Measurements from ENCODE around the gene WDFY4. TPM values are rescaled to one million over a fixed set of nuclear protein-coding genes. Genes with fewer than 3 reads are reported as not detected.

Gene WDFY4
- total and polyA plus RNA-seq, 11 donors = 0.46 to 19.8 (median 1.0) TPM

DNA sequence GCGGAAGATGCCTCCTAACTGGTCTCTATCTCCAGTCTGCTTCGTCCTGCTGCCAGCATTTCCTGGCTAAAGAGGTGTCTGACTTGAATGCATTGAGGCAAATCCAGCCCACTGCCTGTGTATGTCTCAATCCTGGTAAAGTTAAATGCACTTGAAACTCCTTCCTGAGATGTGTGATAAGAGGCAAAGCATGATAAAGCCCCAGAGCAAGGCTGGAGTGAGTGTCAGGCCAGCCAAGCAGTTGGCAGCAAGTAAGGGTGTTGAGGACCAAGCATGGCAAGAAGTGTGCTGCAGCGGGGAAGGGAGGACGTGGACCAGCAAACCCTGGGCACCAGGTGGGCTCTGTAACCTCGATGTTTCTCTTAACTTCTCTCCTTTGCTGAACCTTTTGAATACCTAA is 225.9 kb downstream of the WDFY4 start:
- 58 to 77% (median 65%) methylated on average over 5 of the region's 5 CpGs for WGBS, 4 donors

DNA sequence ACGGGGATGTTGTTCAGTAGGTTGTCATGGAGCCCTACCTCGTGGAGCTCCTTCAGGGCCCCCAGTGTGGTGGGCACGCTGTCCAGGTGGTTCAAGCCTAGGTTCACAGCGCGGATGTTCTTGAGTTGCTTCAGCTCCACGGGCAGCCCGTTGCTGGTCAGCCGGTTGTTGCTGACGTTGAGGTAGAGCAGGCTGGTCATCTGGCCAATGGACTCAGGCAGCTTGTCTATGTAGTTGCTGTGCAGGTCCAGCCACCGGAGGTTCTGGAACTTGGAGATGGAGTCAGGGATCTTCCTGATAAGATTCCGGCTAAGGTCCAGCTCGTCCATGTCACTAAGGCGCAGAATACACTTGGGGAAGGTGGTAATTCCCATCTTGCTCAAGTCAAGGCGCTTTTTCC is 229.0 kb downstream of the WDFY4 start:
- 85 to 97% (median 86%) methylated on average over 8 to 14 of the region's 14 CpGs for WGBS, 4 donors
- no peak overlapping the region for H3K4me3 ChIP-seq
- H3K36me3 ChIP-seq = no peaks in the 10 kb centered on the region
- ATAC-seq (no peak), DNase-seq (no peak)
- TF ChIP-seq POLR2A (IDR thresholded peaks at IDR 0.05) = no peak
- TF ChIP-seq, protein P1, sequence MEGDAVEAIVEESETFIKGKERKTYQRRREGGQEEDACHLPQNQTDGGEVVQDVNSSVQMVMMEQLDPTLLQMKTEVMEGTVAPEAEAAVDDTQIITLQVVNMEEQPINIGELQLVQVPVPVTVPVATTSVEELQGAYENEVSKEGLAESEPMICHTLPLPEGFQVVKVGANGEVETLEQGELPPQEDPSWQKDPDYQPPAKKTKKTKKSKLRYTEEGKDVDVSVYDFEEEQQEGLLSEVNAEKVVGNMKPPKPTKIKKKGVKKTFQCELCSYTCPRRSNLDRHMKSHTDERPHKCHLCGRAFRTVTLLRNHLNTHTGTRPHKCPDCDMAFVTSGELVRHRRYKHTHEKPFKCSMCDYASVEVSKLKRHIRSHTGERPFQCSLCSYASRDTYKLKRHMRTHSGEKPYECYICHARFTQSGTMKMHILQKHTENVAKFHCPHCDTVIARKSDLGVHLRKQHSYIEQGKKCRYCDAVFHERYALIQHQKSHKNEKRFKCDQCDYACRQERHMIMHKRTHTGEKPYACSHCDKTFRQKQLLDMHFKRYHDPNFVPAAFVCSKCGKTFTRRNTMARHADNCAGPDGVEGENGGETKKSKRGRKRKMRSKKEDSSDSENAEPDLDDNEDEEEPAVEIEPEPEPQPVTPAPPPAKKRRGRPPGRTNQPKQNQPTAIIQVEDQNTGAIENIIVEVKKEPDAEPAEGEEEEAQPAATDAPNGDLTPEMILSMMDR (IDR thresholded peaks at IDR 0.05) = no peak
- no peaks in the 10 kb centered on the region for H3K9me3 ChIP-seq
- no peaks in the 10 kb centered on the region for H3K27me3 ChIP-seq
- no peak overlapping the region for H3K27ac ChIP-seq
- intact Hi-C loops (cut with DNase I) = no loop called here
- H3K4me1 ChIP-seq = peaks cover 0 to 6% (median 0%) of the 10 kb centered on the region in 12 donors

More for the DNA sequence above, 225.9 kb downstream of the WDFY4 start:
- H3K27me3 ChIP-seq = no peaks in the 10 kb centered on the region
- no peak for TF ChIP-seq POLR2A (IDR thresholded peaks at IDR 0.05)
- TF ChIP-seq, protein P1 (IDR thresholded peaks at IDR 0.05) = no peak
- no peak overlapping the region for H3K4me3 ChIP-seq
- DNase-seq (no peak), ATAC-seq (no peak)
- no peak overlapping the region for H3K27ac ChIP-seq
- intact Hi-C loops (cut with DNase I) = no loop called here
- H3K9me3 ChIP-seq = no peaks in the 10 kb centered on the region
- H3K4me1 ChIP-seq = peaks cover 0 to 3% (median 0%) of the 10 kb centered on the region in 12 donors
- no peaks in the 10 kb centered on the region for H3K36me3 ChIP-seq

DNA sequence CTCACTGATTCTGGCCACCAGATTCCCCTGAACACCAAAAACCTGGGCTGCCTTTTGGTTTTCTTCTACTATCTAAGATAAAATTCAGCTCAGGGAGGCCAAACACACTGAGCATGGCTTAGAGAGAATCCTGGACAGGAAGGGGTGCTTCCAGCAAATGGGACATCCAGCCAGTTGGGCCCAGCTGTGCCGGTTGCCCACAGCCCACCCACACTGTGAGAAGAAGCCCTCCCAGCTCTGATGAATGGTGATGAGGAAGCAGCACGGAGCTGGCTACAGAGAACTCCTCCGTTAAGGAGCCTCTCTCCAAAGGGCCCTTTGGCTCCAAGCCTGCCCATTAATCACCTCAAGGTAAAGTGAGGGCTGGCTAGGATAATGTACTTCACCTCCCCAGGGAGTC is 239.1 kb downstream of the WDFY4 start:
- H3K27me3 ChIP-seq = no peaks in the 10 kb centered on the region
- WGBS, 4 donors = 56 to 86% (median 68%) methylated on average over 2 to 3 of the region's 3 CpGs
- peak in 1 of 4 donors; percentile 71 for ATAC-seq

DNA sequence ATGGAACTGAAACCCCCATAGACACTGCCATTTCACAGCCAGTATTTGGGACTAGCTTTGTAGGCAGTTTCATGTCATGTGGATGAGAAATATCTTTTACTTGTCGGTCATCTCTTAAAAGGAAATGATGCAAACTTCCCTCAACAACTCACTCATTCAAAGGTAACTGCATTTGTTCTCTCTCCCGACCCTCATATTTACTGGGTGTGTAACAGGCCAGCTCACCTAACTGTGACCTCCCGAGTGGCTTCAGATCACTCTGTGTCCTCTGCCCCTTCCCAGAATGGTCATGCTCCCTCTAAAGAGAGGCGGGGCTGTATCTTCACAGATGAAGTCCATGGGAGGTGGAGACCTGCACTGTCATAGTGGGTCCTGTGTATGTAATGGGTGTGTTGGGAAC is 240.3 kb downstream of the WDFY4 start:
- Histone ChIP-seq H3K27ac (no peak overlapping the region), H3K9me3 (no peaks in the 10 kb centered on the region), H3K4me3 (no peak overlapping the region), H3K27me3 (no peaks in the 10 kb centered on the region), H3K36me3 (no peaks in the 10 kb centered on the region), H3K4me1 (peaks cover 0 to 8% (median 0%) of the 10 kb centered on the region in 12 donors)
- TF ChIP-seq, protein P1 (IDR thresholded peaks at IDR 0.05) = no peak
- TF ChIP-seq POLR2A (IDR thresholded peaks at IDR 0.05) = no peak
- intact Hi-C loops (cut with DNase I) = no loop called here
- 81 to 94% (median 90%) methylated on average over 4 of the region's 4 CpGs for WGBS, 4 donors
- DNase-seq = no peak
- ATAC-seq = no peak

More for the DNA sequence above, 239.1 kb downstream of the WDFY4 start:
- Histone ChIP-seq H3K27ac (no peak overlapping the region), H3K9me3 (peaks cover 0 to 3% (median 0%) of the 10 kb centered on the region in 12 donors), H3K36me3 (no peaks in the 10 kb centered on the region), H3K4me3 (no peak overlapping the region), H3K4me1 (peaks cover 0 to 8% (median 0%) of the 10 kb centered on the region in 12 donors)
- peak in 1 of 5 donors; percentile 51 for DNase-seq
- intact Hi-C loops (cut with DNase I) = no loop called here
- TF ChIP-seq, protein P1 (IDR thresholded peaks at IDR 0.05) = no peak
- TF ChIP-seq POLR2A (IDR thresholded peaks at IDR 0.05) = no peak
